Measurements from ENCODE around the gene ABLIM2. TPM values are rescaled to one million over a fixed set of nuclear protein-coding genes. Genes with fewer than 3 reads are reported as not detected.

The ABLIM2 gene
- total and polyA plus RNA-seq, 2 of the 13 experiments (the other 11 are each of a cell fraction or from before 2014, with no cell fraction given): 0.20 to 0.37 TPM

GRCh38 chr4:8177552-8177951 lies 18.9 kb upstream of the ABLIM2 start:
- no TSS peak for BruUV-seq (replicated peaks)
- WGBS (ENCODE audit: low lambda C conversion rate): 23% methylated on average over 6 of the region's 6 CpGs
- Histone ChIP-seq H4K20me1 (ENCODE audit: insufficient read depth, low read length) (no peaks in the 10 kb centered on the region), H3K79me2 (ENCODE audit: insufficient read depth, low read length) (no peaks in the 10 kb centered on the region), H3K4me3 (replicated peaks in 1 of 3; ENCODE audit: insufficient read depth in 1 of 3, low read depth in 2 of 3, low read length in 3 of 3) (no peak overlapping the region), H3K4me2 (ENCODE audit: low read depth, low read length) (no peak overlapping the region; the same call in 1 of the 2 replicates), H3K4me1 (ENCODE audit: insufficient read depth, low read length) (peaks cover 33% of the 10 kb centered on the region), H3K9ac (ENCODE audit: insufficient read depth, low read depth, low read length) (no peak overlapping the region), H3K27me3 (ENCODE audit: control insufficient read depth in 1 of 2, insufficient read depth in 2 of 2, low read length in 2 of 2) (peaks cover 7 to 22% of the 10 kb centered on the region in 2 experiments; a peak in 3 of 5 replicates), H2AFZ (ENCODE audit: low read length) (no peak overlapping the region), H3K9me3 (ENCODE audit: low read length) (no peaks in the 10 kb centered on the region), H3K36me3 (replicated peaks in 1 of 2; ENCODE audit: control insufficient read depth in 1 of 2, insufficient read depth in 2 of 2, low read length in 2 of 2) (no peaks in the 10 kb centered on the region), H3K27ac (ENCODE audit: extremely low read length, insufficient read depth, low read length) (no peak overlapping the region)
- CTCF ChIA-PET (ENCODE audit: low intra/inter-chr PET ratio, low total read pairs): interaction anchor here (0.7 to 1.3 kb wide), 4 partner anchors 13 to 61 kb away, joined by 3 to 9 read pairs (median 3); no protein-coding TSS in a partner anchor
- DNase-seq (ENCODE audit: low spot score): no peak
- FAIRE-seq: no peak
- TF ChIP-seq ZNF530 (CRISPR knock-in tag; IDR thresholded peaks at IDR 0.05; ENCODE audit: low read depth): no peak
- no peak for TF ChIP-seq SMC3 (IDR thresholded peaks at IDR 0.05; ENCODE audit: low read length)
- TF ChIP-seq ZNF280B (CRISPR knock-in tag; IDR thresholded peaks at IDR 0.05; ENCODE audit: borderline replicate concordance): no peak
- TF ChIP-seq PAX8 (CRISPR knock-in tag; IDR thresholded peaks at IDR 0.05; ENCODE audit: borderline replicate concordance): no peak
- TF ChIP-seq ZNF800 (CRISPR knock-in tag; IDR thresholded peaks at IDR 0.05): no peak
- TF ChIP-seq SP140L (CRISPR knock-in tag; IDR thresholded peaks at IDR 0.05; ENCODE audit: borderline replicate concordance): no peak
- no peak for TF ChIP-seq HNF1B (CRISPR knock-in tag; IDR thresholded peaks at IDR 0.05)
- no peak for TF ChIP-seq IRF2 (CRISPR knock-in tag; IDR thresholded peaks at IDR 0.05)
- no peak for TF ChIP-seq MED13 (CRISPR knock-in tag; IDR thresholded peaks at IDR 0.05)
- ATAC-seq: no peak
- intact Hi-C loops (cut with micrococcal nuclease; ENCODE audit: unreplicated experiment): loop anchor here (1.0 to 2.0 kb wide), 3 partner anchors 15 to 225 kb away; no protein-coding TSS in a partner anchor
- in situ Hi-C loops (cut with HindIII; ENCODE audit: extremely low pct_ligation_motif_present, low pct_unique_long_range_greater_than_20kb): no loop called here
- POLR2A ChIA-PET: interaction anchor here (0.6 to 1.5 kb wide), 7 partner anchors 22 to 63 kb away, joined by 3 to 8 read pairs (median 4); partner anchors contain the start of gene SH3TC1

All from HepG2 (cell line).